HepG2 (cell line): ENCODE measurements around the gene CTIF. TPM values are rescaled to one million over a fixed set of nuclear protein-coding genes. Genes with fewer than 3 reads are reported as not detected.
A peak's percentile ranks its signal among the peaks of the same experiment; 100 is the strongest.

Experiments used
- ATRX ChIP-seq: sonication (generic); formaldehyde crosslinking; IDR thresholded peaks from 2 replicates; pipeline ENCODE4 v1.4.0; 2020; ENCODE audit warnings: missing genetic modification reagents, borderline replicate concordance
- HMGA1 ChIP-seq: sonication (generic); formaldehyde crosslinking; conservative IDR thresholded peaks from 2 replicates; pipeline ENCODE4 v1.4.0; 2020; ENCODE audit warnings: missing genetic modification reagents
- NONO ChIP-seq, 2 experiments: fragments of 450-650 bp in 1 of 2; sonication (generic) in 1 of 2; formaldehyde crosslinking in 1 of 2; IDR thresholded peaks in 1 of 2; conservative IDR thresholded peaks in 1 of 2; 2 replicates each; pipeline versions ENCODE4 v1.6.1 to v1.8.0; 2017 to 2022; ENCODE audit warnings: mild to moderate bottlenecking in 1 of 2, missing genetic modification reagents in 1 of 2, moderate library complexity in 1 of 2
- SETDB1 ChIP-seq: sonication (generic); formaldehyde crosslinking; IDR thresholded peaks from 2 replicates; pipeline ENCODE4 v1.5.1; 2020; ENCODE audit warnings: missing genetic modification reagents, mild to moderate bottlenecking, borderline replicate concordance
- ZKSCAN1 ChIP-seq: fragments of 150-350 bp; IDR thresholded peaks from 2 replicates; pipeline ENCODE4 v1.6.1; 2014; ENCODE audit warnings: low read length
- ZNF121 ChIP-seq: sonication (generic); formaldehyde crosslinking; IDR thresholded peaks from 2 replicates; pipeline ENCODE4 v1.5.0; 2020; ENCODE audit warnings: mild to moderate bottlenecking, missing genetic modification reagents
- ZNF468 ChIP-seq: sonication (generic); formaldehyde crosslinking; IDR thresholded peaks from 2 replicates; pipeline ENCODE4 v1.8.0; 2022; ENCODE audit warnings: mild to moderate bottlenecking, moderate library complexity, missing genetic modification reagents
- ZNF556 ChIP-seq: sonication (generic); formaldehyde crosslinking; IDR thresholded peaks from 2 replicates; pipeline ENCODE4 v1.4.0; 2020; ENCODE audit warnings: mild to moderate bottlenecking, missing genetic modification reagents, borderline replicate concordance
- ZNF589 ChIP-seq: sonication (generic); formaldehyde crosslinking; conservative IDR thresholded peaks from 2 replicates; pipeline ENCODE4 v1.8.0; 2022; ENCODE audit warnings: mild to moderate bottlenecking, moderate library complexity, missing genetic modification reagents
- polyA plus RNA-seq, 8 experiments: library from polyadenylated mRNA; depleted of rRNA in 3 of 8; stranded (reverse) in 7 of 8; unstranded in 1 of 8; fragments of >200 nt; fragmentation: Illumina TruSeq in 4 of 8; extraction: Trizol in 4 of 8; gene quantifications; 2 replicates each; pipeline versions ENCODE4 v1.2.1 to v1.2.3, GENCODE V29; 2011 to 2016; ENCODE audit warnings: low read depth in 4 of 8, missing spikeins in 1 of 8, mixed read lengths in 1 of 8; ENCODE audit not compliant: insufficient read depth in 1 of 8
- total RNA-seq, 5 experiments: library from RNA; depleted of rRNA; stranded (reverse); fragments of >200 nt; fragmentation: Illumina TruSeq; extraction: Trizol; gene quantifications; 2 replicates each; pipeline ENCODE4 v1.2.3, GENCODE V29; 2016; ENCODE audit warnings: low read depth in 1 of 5
- TF ChIP-seq, protein P1 (sequence below): sonication (generic); formaldehyde crosslinking; IDR thresholded peaks from 2 replicates; pipeline ENCODE4 v1.5.0; 2020; ENCODE audit warnings: mild to moderate bottlenecking, missing genetic modification reagents, borderline replicate concordance
- TF ChIP-seq, protein P2 (sequence below): sonication (generic); formaldehyde crosslinking; IDR thresholded peaks from 2 replicates; pipeline ENCODE4 v1.4.0; 2020; ENCODE audit warnings: missing genetic modification reagents
- TF ChIP-seq, protein P3 (sequence below): IDR thresholded peaks from 2 replicates; pipeline ENCODE4 v1.6.1; 2012; ENCODE audit warnings: inconsistent platforms
- TF ChIP-seq, protein P4 (sequence below): IDR thresholded peaks from 2 replicates; pipeline ENCODE4 v1.6.1; 2016; ENCODE audit warnings: mild to moderate bottlenecking, missing biosample characterization, missing genetic modification reagents
- TF ChIP-seq, protein P5 (sequence below): sonication (generic); formaldehyde crosslinking; IDR thresholded peaks from 2 replicates; pipeline ENCODE4 v1.8.0; 2022; ENCODE audit warnings: mild to moderate bottlenecking, missing genetic modification reagents; ENCODE audit not compliant: insufficient replicate concordance

CTIF gene
- total and polyA plus RNA-seq, 2 of the 13 experiments (the other 11 are each of a cell fraction or from before 2014, with no cell fraction given), result 18.2 to 28.0 TPM

DNA sequence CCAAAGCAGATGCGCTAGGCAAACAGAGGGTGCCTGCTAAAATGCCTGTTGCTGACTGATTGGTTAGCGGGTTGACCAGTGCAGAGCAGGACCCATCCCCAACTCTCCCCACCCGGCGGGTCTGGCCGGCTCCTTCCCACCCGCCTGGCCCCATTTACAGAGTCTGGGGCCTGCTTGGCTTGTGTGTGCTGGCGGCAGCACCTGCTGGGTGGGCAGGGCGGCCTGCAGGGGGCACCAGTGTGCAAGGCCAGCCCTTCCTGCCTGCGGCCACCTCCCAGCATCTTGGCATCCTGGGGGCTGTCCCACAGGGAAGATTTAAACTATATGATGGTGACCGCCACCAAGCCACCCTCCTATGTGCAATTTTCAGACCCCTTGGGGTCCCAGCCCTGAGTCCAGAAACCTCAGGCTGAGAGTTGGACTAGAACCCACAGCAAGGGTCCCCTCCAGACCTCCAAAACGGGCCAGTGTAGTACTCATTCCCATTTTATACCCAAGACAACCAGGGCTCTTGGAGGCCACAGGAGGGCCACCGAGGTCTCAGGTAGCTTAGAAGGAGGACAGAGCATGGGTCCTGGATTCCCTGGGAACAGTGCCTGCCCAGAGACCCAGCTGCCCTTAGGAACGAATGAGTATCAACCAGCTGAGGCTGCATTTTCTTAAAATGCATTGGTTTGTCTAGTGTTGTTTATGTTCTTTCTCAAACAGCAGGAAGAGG lies 238.4 kb downstream of the CTIF start (continued):
- TF ChIP-seq, protein P1, sequence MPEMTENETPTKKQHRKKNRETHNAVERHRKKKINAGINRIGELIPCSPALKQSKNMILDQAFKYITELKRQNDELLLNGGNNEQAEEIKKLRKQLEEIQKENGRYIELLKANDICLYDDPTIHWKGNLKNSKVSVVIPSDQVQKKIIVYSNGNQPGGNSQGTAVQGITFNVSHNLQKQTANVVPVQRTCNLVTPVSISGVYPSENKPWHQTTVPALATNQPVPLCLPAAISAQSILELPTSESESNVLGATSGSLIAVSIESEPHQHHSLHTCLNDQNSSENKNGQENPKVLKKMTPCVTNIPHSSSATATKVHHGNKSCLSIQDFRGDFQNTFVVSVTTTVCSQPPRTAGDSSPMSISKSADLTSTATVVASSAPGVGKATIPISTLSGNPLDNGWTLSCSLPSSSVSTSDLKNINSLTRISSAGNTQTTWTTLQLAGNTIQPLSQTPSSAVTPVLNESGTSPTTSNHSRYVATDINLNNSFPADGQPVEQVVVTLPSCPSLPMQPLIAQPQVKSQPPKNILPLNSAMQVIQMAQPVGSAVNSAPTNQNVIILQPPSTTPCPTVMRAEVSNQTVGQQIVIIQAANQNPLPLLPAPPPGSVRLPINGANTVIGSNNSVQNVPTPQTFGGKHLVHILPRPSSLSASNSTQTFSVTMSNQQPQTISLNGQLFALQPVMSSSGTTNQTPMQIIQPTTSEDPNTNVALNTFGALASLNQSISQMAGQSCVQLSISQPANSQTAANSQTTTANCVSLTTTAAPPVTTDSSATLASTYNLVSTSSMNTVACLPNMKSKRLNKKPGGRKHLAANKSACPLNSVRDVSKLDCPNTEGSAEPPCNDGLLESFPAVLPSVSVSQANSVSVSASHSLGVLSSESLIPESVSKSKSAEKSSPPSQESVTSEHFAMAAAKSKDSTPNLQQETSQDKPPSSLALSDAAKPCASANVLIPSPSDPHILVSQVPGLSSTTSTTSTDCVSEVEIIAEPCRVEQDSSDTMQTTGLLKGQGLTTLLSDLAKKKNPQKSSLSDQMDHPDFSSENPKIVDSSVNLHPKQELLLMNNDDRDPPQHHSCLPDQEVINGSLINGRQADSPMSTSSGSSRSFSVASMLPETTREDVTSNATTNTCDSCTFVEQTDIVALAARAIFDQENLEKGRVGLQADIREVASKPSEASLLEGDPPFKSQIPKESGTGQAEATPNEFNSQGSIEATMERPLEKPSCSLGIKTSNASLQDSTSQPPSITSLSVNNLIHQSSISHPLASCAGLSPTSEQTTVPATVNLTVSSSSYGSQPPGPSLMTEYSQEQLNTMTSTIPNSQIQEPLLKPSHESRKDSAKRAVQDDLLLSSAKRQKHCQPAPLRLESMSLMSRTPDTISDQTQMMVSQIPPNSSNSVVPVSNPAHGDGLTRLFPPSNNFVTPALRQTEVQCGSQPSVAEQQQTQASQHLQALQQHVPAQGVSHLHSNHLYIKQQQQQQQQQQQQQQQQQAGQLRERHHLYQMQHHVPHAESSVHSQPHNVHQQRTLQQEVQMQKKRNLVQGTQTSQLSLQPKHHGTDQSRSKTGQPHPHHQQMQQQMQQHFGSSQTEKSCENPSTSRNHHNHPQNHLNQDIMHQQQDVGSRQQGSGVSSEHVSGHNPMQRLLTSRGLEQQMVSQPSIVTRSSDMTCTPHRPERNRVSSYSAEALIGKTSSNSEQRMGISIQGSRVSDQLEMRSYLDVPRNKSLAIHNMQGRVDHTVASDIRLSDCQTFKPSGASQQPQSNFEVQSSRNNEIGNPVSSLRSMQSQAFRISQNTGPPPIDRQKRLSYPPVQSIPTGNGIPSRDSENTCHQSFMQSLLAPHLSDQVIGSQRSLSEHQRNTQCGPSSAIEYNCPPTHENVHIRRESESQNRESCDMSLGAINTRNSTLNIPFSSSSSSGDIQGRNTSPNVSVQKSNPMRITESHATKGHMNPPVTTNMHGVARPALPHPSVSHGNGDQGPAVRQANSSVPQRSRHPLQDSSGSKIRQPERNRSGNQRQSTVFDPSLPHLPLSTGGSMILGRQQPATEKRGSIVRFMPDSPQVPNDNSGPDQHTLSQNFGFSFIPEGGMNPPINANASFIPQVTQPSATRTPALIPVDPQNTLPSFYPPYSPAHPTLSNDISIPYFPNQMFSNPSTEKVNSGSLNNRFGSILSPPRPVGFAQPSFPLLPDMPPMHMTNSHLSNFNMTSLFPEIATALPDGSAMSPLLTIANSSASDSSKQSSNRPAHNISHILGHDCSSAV (CRISPR knock-in tag), result no peak
- TF ChIP-seq ZNF468 (CRISPR knock-in tag) (no peak), ZKSCAN1 (no peak), ZNF556 (no peak), SETDB1 (CRISPR knock-in tag) (no peak), HMGA1 (no peak), ZNF121 (CRISPR knock-in tag) (no peak), ZNF589 (CRISPR knock-in tag) (no peak), NONO (IDR thresholded peaks at IDR 0.05) (no peak), NONO (CRISPR knock-in tag; conservative IDR thresholded peaks at IDR 0.05) (no peak), ATRX (CRISPR knock-in tag) (no peak)
- TF ChIP-seq, protein P2, sequence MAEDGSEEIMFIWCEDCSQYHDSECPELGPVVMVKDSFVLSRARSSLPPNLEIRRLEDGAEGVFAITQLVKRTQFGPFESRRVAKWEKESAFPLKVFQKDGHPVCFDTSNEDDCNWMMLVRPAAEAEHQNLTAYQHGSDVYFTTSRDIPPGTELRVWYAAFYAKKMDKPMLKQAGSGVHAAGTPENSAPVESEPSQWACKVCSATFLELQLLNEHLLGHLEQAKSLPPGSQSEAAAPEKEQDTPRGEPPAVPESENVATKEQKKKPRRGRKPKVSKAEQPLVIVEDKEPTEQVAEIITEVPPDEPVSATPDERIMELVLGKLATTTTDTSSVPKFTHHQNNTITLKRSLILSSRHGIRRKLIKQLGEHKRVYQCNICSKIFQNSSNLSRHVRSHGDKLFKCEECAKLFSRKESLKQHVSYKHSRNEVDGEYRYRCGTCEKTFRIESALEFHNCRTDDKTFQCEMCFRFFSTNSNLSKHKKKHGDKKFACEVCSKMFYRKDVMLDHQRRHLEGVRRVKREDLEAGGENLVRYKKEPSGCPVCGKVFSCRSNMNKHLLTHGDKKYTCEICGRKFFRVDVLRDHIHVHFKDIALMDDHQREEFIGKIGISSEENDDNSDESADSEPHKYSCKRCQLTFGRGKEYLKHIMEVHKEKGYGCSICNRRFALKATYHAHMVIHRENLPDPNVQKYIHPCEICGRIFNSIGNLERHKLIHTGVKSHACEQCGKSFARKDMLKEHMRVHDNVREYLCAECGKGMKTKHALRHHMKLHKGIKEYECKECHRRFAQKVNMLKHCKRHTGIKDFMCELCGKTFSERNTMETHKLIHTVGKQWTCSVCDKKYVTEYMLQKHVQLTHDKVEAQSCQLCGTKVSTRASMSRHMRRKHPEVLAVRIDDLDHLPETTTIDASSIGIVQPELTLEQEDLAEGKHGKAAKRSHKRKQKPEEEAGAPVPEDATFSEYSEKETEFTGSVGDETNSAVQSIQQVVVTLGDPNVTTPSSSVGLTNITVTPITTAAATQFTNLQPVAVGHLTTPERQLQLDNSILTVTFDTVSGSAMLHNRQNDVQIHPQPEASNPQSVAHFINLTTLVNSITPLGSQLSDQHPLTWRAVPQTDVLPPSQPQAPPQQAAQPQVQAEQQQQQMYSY (CRISPR knock-in tag), result no peak
- TF ChIP-seq, protein P3, sequence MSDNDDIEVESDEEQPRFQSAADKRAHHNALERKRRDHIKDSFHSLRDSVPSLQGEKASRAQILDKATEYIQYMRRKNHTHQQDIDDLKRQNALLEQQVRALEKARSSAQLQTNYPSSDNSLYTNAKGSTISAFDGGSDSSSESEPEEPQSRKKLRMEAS, result peak; percentile 24; the same call in 1 of the 2 replicates
- TF ChIP-seq, protein P4, sequence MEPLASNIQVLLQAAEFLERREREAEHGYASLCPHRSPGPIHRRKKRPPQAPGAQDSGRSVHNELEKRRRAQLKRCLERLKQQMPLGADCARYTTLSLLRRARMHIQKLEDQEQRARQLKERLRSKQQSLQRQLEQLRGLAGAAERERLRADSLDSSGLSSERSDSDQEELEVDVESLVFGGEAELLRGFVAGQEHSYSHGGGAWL (CRISPR knock-in tag), result no peak
- TF ChIP-seq, protein P5, sequence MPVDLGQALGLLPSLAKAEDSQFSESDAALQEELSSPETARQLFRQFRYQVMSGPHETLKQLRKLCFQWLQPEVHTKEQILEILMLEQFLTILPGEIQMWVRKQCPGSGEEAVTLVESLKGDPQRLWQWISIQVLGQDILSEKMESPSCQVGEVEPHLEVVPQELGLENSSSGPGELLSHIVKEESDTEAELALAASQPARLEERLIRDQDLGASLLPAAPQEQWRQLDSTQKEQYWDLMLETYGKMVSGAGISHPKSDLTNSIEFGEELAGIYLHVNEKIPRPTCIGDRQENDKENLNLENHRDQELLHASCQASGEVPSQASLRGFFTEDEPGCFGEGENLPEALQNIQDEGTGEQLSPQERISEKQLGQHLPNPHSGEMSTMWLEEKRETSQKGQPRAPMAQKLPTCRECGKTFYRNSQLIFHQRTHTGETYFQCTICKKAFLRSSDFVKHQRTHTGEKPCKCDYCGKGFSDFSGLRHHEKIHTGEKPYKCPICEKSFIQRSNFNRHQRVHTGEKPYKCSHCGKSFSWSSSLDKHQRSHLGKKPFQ, result no peak
